GM10847 (cell line): ENCODE results near the gene PPARG.

Source experiments
- POLR2A ChIP-seq: IDR thresholded peaks from 2 replicates; pipeline ENCODE4 v1.6.1; 2011; ENCODE audit not compliant: insufficient read length; ENCODE audit errors: extremely low read depth

The PPARG gene

DNA sequence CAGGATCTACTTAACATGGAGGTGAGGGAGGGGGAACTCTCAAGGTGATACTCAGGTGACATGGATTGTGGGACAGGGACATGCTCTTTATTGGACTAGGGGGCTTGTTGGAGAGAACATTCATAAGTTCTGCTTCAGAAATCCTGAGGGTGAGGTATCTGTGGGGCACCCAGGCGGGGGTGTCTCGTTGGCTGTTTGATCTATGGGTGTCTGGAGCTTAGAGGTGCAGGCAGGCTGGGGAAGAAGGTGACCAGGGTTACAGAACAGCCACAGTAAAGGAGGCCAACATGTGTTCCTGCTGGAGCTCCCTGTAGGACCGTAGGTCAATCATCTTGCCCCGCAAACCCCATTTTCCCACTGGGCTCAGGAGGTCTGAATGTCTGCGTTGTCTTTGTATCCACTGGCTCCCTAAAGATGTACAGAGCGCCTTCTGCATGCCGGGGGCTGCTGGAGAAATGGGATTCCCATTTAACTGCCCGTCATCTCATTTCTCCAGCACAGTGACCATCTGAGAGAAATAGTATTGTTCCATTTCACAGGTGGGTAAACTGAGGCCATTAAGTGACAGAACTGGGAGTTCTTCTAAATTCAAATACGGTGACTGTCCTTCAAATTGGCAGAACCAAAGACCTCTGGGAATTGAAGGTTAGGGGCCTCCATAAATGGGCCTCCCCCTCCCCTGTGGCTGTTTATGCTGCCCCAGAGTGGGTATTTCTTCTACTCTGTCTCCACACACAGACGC is 155.1 kb downstream of the PPARG start:
- TF ChIP-seq POLR2A = no peak

DNA sequence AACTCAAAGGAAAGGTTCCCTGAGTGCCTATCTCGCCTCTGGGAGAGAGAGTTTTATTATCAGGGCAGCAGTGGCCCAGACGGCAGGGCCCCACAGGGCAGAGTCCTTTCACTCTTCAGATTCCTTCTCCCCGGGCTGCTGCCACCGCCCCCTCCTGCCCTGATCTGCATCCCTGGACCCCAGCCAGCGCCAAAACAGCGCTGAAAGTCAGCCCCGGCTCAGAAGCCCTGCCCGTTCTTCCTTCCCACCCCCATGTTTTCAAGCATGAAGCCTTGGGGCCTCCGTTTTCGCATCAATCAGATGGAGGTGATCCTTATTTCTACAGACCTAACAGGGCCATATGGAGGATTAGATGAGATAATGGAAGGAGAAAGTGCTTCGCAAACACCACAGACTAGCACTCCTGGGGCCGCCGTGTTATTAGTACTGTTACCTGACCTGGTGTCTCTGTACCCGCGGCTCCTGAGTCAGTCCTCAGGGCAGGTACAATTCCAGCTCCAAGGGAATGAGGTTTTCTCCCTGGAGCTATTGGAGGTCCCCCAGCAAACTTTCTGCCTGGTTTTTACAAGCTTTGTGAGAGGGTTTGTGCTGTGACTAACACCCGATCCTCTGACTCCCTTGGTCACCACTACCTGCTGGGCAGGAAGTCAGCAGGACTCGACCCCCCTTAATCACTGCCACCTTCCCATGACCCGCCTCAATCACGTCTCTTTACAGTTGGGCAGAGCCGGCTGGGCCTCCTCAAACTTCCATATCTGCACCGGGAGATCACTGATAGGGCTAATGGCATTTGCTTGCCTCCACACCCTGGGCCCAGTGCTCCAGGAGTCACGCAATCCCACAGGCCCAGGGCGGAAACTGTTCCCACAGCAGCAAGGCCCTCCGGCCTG is 156.0 kb downstream of the PPARG start:
- TF ChIP-seq POLR2A = no peak

DNA sequence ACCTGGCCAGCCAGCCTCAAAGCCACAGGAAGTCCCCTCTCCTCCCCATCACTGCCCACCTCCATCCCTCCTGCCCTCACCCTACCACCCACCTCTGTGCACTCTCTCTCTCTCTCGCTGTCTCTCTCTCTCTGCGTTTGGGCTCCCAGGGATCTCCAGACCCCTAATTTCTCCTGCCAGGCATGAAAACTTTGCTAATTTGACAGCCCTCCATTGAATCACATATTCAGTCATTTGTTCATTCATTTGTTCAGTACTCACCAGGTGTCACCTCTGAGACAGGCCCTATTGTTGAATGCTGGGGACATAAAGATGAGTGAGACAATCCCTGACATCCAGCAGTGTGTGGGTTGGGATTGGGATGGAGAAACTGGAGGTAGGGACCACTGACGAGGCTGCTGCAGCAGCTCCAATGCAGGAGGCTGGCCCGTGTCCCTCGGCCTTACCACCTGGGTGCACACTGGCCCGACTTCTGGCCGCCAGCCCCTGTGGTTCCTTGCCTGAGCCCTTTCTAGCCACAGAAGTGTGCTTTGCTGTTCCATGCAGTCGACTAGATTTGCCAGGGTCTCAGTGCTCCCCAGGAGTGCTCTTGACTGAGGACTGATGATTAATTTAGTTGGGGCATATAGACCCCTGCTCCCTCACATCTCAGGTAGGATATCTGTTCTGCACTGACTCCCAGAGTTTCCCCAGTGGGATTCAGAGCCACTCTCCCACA is 156.8 kb downstream of the PPARG start:
- TF ChIP-seq POLR2A = no peak

DNA sequence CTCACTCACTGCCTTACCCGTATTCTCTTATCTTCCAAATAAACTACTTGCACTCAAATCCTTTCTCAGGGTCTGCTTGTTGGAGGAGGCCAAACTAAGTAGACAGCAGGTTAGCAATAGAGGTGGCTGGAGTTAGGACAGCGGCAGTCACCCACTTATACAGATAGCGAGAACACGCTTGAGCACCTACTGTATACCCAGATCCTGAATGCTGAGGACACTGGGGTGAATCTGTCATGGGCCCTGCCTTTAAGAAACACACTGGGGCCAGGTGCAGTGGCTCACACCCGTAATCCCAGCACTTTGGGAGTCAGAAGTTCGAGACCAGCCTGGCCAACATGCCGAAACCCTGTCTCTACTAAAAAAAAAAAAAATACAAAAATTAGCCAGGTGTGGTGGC is 157.4 kb downstream of the PPARG start:
- TF ChIP-seq POLR2A = no peak

DNA sequence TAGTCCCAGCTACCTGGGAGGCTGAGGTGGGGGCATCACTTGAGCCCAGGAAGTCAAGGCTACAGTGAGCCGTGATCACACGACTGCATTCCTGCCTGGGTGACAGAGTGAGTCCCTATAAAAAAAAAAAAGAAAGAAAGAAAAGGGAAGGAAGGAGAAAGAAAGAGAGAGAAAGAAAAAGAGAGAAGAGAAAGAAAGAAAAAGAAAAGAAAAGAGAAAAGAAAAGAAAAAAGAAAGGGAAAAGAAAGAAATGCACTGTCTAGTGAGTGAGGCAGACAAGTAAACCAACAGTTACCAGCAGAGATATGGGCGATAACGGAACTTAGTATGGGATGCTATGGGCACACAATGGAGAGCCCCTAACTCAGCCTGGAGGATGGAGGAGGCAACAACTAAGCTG is 158.2 kb downstream of the PPARG start:
- TF ChIP-seq POLR2A = no peak

DNA sequence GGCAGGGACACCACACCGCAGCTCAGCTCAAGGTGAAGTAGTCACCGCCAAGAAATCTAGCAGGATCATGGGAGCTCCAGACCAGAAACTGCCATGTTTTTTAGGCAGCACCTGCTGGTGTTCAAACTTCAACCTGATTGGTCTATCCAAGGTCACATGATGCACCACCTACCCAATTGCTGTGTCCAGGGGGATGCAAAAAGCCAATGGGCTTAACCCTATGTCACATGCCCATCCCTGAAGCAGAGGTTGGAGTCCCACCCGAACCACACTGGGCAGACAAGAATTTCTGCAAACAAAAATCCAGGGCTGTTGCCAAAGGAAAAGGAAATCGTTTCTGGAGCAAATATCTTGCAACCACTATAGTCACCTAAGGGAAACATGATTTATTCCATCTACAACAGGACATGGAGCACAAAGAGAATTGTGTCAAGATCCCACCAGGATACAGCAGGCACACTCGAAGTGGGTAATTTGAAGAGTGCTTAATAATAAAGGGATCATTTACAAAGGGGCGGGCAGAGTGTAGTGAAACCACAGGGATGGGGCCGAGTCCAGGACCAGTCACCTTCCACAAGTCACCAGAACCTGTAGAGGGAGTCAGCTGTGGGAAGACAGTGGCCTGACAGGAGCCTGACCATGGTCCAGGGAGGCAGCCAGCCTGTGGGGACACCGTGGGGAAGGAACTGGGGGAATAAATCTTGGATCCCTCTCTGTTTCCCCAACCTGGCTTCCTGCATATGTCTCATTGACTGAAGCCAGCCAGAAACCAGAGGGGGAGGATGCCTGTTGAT is 161.2 kb downstream of the PPARG start:
- TF ChIP-seq POLR2A = no peak

DNA sequence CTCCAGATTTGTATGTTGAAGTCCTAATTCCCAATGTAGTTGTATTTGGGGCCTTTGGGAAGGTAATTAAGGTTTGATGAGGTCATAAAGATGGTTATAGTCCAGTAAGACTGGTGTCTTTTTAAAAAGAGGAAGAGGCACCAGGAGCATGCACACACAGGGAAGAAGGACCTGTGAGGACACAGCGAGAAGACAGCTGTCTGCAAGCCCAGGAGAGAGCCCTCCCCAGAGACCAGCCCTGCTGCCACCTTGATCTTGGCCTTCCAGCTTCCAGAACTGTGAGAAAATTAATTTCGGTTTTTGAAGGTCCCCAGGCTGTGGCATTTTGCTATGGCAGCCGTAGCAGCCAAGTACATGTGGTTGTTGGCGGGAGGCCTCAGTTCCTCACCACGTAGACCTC is 162.6 kb downstream of the PPARG start:
- no peak for TF ChIP-seq POLR2A

DNA sequence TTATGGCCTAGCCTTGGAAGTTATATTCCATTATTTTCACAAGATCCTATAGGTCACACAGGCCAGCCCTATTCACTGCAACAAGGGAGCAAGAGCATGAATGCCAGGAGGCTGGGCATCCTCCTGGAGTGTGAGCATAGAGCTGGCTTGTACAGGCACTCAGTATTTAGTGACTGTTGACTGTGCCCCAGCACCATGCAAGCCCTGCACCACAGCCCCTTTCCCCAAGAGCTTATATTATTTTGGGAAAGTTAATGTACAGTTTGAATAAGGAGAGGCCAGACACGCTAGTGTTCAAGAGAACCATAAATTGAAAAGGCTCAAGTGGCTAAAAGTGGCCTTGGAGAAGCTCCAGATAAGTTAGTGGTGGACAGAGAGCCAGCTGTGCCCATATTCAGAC is 163.1 kb downstream of the PPARG start:
- TF ChIP-seq POLR2A = no peak

DNA sequence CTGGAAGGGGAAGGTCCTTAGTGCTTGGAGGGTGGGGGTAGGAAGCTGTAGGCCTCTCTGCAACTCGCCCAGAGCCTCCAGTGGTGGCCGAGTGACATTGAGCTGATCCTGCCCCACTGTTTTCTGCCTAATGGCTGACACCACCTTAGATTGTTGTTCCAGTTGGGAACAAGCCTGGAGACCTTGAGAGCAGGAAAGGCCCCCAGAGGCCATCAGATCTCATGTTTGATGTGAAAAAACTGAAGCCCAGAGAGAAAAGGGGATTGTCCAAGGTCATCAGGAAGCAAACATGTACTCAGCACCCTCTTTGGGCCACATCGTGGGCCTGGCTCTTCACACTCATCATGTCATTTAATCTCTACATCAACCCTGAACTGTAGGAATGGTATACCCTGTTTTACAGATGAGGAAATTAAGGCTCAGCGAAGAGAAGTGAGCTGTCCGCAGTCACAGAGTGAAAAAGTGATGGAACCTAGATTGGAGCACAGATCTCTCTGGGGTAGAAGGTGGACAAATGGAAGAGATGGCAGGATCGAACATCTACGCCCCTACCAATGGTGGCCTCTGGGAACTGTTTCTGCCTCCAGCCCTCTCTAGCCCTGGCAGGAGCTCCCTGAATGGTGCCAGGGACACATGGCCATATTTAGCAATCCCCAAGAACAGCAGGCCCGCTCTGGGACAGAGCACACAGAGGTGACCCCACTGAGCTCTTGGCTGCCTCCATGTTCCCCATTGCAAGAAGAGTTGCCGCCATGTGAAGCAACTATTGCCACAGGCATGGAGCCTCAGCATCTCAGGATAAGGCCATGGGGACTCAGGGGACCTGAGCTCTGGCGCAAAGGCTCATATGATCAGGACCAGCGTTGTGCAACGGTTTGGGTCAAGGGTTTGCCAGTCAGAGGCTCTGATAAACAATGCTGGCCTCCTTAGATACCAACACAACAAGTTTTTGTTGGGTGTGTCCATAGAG is 163.8 kb downstream of the PPARG start:
- no peak for TF ChIP-seq POLR2A

DNA sequence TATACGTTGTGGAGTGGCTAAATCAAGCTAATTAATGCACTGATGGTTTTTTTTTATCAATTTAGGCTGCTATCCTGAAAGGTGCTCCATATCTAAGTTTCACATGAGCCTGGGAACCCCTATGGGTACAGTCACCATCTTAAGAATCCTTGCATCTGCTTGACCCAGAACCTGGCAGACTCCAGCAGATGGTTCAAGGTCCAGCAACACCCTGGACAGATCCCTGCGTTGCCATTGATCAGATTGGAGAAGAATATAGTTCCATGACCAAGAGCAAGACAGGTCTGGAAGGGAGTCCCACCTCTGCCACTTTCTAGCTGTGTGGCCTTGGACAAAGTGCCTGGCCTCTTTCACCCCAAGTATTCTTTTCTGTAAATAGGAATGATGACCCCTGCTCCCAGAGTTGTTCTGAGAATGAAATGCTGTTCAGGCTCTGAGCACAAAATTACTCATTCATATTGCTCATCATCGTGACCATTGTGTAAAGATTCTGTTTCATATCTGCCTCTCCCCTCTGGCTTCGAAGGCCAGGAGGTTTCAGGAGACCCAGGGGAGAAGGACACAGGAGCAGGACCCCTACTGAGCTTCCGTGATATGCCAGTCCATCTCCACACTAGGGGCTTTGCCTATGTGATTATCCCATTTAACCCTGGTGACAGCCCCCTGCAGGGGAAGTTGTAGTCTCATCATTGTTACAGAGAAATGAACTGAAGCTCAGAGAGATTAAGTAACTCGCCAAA is 165.4 kb downstream of the PPARG start:
- no peak for TF ChIP-seq POLR2A

DNA sequence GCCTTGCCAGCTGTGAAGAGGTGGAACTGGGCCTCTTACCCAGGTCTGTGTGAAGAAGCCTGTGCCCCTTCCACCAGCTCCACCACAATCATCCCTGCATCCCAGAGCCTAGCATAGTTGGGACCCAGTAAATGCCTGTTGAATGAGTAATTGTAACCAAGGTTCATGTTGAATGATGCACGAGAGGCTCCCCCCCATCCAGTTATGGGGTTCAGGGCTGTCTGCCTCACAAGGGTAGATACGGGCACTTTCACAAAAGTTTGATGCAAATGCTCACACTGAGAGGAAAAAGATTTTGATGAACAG is 165.9 kb downstream of the PPARG start:
- TF ChIP-seq POLR2A = no peak

DNA sequence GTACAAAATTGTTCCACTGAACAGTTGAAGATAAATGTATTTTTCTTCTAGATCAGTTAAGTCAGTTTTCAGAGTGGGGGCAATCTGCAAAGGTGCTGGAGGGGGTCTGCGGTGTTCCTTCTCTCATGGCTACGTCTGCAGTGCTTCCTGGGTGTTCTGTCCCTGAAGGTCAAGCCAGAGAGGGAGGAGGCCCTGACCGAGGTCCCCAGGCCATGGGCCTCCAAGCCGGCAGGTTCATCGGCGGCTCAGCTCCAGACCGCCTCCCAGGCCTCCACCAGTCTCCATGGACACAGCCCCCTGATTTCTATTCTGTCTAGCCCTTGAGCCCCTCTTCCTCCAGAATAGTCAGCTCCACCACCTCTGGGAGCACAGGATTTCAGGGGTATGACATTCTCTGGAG is 166.9 kb downstream of the PPARG start:
- TF ChIP-seq POLR2A = no peak

DNA sequence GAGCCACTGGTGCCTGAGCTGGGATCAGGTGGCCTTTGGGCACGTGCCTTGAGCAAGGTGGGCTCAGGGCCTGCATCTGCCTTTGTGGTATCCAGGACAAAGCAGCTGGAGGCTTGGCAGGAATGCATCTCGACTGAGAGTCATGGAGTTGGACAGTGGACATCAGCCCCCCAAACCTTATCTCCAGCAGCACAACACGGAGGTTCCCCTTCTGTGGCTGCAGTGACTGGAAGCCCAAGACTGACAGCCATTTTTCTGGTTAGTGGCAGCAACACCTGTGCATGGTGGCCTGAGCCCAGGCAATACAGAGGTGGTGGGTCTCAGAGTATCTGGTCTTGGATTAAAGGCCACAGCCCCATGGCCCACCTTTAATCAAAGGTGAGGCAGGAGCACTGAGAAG is 167.6 kb downstream of the PPARG start:
- no peak for TF ChIP-seq POLR2A
